SK-N-MC (cell line): ENCODE data around the gene TUBB4A.

Experiments
- EZH2 ChIP-seq: fragments of 200-600 bp; sonication (generic); IDR thresholded peaks from one replicate; pipeline ENCODE4 v1.6.1; 2017; ENCODE audit warnings: antibody characterized with exemption
- POLR2AphosphoS5 ChIP-seq: IDR thresholded peaks from 2 replicates; pipeline ENCODE4 v1.6.1; 2012; ENCODE audit warnings: mild to moderate bottlenecking, low read depth, low read length, borderline replicate concordance

DNA sequence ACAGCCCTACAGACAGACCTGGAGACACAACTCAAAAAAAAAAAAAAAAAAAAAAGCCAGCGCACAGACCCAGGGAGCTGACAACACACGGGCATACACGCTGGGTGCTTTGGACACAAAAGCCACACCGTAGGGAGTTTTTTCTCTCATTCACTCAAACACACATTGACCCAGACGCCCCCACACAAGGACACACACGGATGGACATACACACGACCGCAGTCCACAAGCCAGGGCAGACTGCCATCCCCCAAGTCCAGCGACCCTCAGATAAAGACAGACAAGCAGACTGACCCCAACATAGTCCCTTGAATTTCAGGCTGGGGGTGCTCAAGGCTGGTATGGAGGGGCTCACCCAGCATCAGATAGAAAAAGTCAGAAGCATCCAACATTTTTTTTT lies 12.0 kb upstream of the TUBB4A start:
- TF ChIP-seq POLR2AphosphoS5, result no peak
- TF ChIP-seq EZH2, result no peak
